Colonic mucosa (tissue), 4 donors: ENCODE measurements around the gene PRPF19. TPM values are rescaled to one million over a fixed set of nuclear protein-coding genes. Genes with fewer than 3 reads are reported as not detected.

Experiments used
- DNase-seq: peaks from one replicate; pipeline ENCODE4 v3.0.0-alpha.2; 2020
- H3K27ac ChIP-seq: fragments of 200-600 bp; one replicate; pipeline ENCODE4 v1.8.0; 2021
- H3K27me3 ChIP-seq: fragments of 200-600 bp; one replicate; pipeline ENCODE4 v1.8.0; 2021
- H3K36me3 ChIP-seq: fragments of 200-600 bp; one replicate; pipeline ENCODE4 v1.8.0; 2021
- H3K4me1 ChIP-seq: fragments of 200-600 bp; one replicate; pipeline ENCODE4 v1.8.0; 2021; ENCODE audit warnings: mild to moderate bottlenecking
- H3K4me3 ChIP-seq: fragments of 200-600 bp; one replicate; pipeline ENCODE4 v1.8.0; 2021
- H3K9ac ChIP-seq, 2 donors: one replicate each; pipeline ENCODE4 v1.7.0; 2013; ENCODE audit warnings: control low read depth in 2 of 2, low read depth in 2 of 2, low read length in 2 of 2
- H3K9me3 ChIP-seq: fragments of 200-600 bp; one replicate; pipeline ENCODE4 v1.8.0; 2021
- intact Hi-C: fragments of 100-400 bp; cut with DNase I; formaldehyde crosslinking; loops from one replicate; pipeline ENCODE4 v1.14.1; 2022
- total RNA-seq, 2 donors: library from RNA; stranded (reverse); fragmentation: NEBNext Ultra II Directional in 1 of 2; extraction: Animal tissue kit (Norgen Biotek cat#: 25700) in 1 of 2; gene quantifications; one replicate each; pipeline ENCODE4 v1.2.1, GENCODE V29; 2021
- TF ChIP-seq, protein P1 (sequence below): fragments of 200-600 bp; IDR thresholded peaks from one replicate; pipeline ENCODE4 v1.8.0; 2022; ENCODE audit warnings: antibody characterized with exemption, mild to moderate bottlenecking
- donor health status: healthy.
- donor health status: DM: no; HTN: no; CAD: no.
- donor health status: DM: no; HTN: no; CAD: no.

Gene PRPF19
- total RNA-seq, 2 donors from 2014 or later, result 59.3 to 172 TPM

DNA sequence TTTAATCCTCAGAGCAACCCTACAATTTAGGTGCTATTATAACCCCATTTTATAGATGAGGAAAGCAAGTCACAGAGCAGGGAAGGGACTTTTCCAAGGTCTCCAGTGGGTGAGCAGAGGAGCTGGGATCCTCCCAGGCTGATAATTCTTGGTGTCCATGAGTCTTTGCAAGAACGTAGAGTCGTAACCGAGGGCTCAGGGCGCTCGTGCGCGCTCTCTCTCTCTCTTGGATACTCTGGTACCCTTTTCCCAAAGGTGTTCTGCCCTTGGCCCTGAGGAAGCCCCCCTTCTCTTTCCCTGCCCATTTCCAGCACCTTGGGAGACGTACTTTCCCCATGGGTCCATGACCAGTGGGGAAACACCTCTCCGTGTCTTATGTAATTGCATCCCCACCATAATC is 44.2 kb downstream of the PRPF19 start:
- no peak for DNase-seq
- Histone ChIP-seq H3K4me1 (no peaks in the 10 kb centered on the region), H3K27ac (no peak overlapping the region), H3K4me3 (no peak overlapping the region), H3K9me3 (no peaks in the 10 kb centered on the region), H3K9ac (no peak overlapping the region), H3K27me3 (no peaks in the 10 kb centered on the region), H3K36me3 (no peaks in the 10 kb centered on the region)
- intact Hi-C loops, result no loop called here
- TF ChIP-seq, protein P1, sequence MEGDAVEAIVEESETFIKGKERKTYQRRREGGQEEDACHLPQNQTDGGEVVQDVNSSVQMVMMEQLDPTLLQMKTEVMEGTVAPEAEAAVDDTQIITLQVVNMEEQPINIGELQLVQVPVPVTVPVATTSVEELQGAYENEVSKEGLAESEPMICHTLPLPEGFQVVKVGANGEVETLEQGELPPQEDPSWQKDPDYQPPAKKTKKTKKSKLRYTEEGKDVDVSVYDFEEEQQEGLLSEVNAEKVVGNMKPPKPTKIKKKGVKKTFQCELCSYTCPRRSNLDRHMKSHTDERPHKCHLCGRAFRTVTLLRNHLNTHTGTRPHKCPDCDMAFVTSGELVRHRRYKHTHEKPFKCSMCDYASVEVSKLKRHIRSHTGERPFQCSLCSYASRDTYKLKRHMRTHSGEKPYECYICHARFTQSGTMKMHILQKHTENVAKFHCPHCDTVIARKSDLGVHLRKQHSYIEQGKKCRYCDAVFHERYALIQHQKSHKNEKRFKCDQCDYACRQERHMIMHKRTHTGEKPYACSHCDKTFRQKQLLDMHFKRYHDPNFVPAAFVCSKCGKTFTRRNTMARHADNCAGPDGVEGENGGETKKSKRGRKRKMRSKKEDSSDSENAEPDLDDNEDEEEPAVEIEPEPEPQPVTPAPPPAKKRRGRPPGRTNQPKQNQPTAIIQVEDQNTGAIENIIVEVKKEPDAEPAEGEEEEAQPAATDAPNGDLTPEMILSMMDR, result no peak

DNA sequence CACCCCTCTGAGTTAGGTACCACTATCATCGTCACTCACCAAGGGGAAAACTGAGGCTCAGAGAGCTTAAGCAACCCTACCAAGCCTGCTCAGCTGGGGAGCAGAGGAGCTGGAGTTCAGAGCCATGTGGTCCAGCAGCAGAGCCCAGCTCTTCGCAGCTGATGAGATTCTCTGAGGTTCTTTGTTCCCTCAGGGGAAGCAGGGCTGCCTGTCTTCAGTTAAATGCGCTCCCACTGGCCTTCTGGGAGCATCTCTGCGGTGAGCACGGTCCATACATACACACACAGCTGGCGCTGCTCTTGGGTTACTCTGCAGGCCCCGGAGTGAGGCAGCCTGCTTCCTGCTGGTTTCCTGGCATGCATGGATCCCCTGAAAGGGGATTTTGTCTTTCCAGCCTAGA is 45.4 kb downstream of the PRPF19 start:
- TF ChIP-seq, protein P1, result no peak
- no peaks in the 10 kb centered on the region for H3K9me3 ChIP-seq
- H3K9ac ChIP-seq, result no peak overlapping the region
- no peaks in the 10 kb centered on the region for H3K4me1 ChIP-seq
- no peak overlapping the region for H3K4me3 ChIP-seq
- intact Hi-C loops, result no loop called here
- H3K27me3 ChIP-seq, result no peaks in the 10 kb centered on the region
- H3K27ac ChIP-seq, result no peak overlapping the region
- no peak for DNase-seq
- no peaks in the 10 kb centered on the region for H3K36me3 ChIP-seq

DNA sequence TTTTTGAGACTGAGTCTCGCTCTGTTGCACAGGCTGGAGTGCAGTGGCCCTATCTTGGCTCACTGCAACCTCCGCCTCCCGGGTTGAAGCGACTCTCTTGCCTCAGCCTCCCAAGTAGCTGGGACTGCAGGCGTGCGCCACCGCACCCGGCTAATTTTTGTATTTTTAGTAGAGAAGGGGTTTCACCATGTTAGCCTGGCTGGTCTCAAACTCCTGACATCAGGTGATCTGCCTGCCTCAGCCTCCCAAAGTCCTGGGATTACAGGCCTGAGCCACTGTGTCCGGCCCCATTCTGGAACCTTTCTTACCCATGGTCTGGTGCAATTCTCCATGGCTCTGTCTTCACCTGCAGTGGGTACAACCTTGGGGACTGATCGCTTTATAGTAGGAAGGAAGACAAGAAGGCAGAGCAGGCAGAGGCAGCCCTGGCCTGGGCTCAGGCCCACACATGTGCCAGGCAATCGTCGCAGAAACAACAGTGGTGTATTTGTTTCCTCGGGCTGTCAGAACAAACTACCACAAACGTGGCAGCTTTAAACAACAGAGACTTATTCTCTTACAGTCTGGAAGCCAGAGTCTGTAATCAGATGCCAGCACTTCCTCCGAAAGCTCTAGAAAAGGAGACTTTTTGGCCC is 46.7 kb downstream of the PRPF19 start:
- Histone ChIP-seq H3K9ac (no peak overlapping the region), H3K4me3 (no peak overlapping the region), H3K36me3 (no peaks in the 10 kb centered on the region), H3K27me3 (no peaks in the 10 kb centered on the region), H3K4me1 (no peaks in the 10 kb centered on the region), H3K27ac (no peak overlapping the region), H3K9me3 (no peaks in the 10 kb centered on the region)
- no peak for DNase-seq
- intact Hi-C loops, result no loop called here
- TF ChIP-seq, protein P1, result no peak

DNA sequence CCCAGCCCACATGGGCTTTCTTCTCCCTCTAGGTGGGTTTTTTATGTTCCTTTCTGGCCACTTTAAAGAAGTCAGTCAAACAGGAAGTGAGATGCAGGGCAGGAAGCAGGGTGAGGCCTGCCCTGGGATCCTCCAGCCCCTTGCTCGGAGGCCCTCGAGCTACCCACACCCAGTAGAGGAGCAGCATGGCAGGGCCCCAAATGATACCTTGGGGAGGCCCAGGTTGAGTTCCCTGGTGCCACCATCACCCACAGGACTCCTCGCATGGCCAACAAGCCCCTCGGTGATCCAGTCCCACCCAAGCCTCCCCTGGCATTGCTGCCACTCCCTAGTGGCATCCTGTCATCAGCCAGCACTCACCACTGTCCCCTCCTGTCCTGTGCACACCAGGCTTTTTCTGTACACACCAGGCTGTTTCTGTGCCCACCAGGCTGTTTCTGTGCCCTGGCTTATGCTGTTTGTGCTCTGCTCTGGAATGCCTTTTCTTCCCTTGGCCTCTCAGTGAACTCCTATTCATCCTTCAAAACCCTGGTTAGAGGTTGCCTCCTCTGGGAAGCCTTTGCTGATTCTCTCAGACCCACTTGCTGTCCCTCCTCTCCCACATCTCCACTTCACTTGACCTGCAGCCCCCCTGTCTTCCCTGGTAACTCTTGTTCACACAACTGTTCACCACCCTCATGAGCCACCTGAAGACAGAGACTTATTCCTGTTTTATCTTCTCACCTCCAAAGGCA is 47.5 kb downstream of the PRPF19 start:
- no peak overlapping the region for H3K4me3 ChIP-seq
- H3K27me3 ChIP-seq, result no peaks in the 10 kb centered on the region
- H3K9me3 ChIP-seq, result no peaks in the 10 kb centered on the region
- H3K4me1 ChIP-seq, result no peaks in the 10 kb centered on the region
- DNase-seq, result no peak
- H3K36me3 ChIP-seq, result no peaks in the 10 kb centered on the region
- H3K27ac ChIP-seq, result no peak overlapping the region
- intact Hi-C loops, result no loop called here
- TF ChIP-seq, protein P1, result no peak
- no peak overlapping the region for H3K9ac ChIP-seq

DNA sequence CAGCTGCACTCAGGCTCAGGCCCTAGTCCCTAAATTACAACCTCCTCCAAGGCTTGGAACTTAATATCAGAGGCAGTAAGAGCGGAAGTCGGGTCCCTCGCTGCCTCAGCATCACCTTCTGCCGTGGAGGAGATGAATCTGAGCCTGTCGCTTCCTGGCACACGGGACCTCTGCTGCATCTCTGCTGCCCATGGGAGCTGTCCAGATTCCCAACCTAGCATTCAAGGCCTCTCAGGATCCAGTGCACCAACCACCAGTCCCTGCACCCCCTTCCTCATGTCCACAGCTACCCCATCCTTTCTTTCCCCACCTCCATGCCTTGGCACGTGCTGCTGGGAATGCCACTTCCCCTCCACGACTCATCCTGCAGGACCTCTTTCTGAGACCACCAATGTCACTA is 48.1 kb downstream of the PRPF19 start:
- intact Hi-C loops, result no loop called here
- TF ChIP-seq, protein P1, result no peak
- DNase-seq, result no peak
- peaks cover under 1% of the 10 kb centered on the region for H3K4me1 ChIP-seq
- no peaks in the 10 kb centered on the region for H3K9me3 ChIP-seq
- H3K4me3 ChIP-seq, result no peak overlapping the region
- no peak overlapping the region for H3K9ac ChIP-seq
- no peaks in the 10 kb centered on the region for H3K27me3 ChIP-seq
- no peak overlapping the region for H3K27ac ChIP-seq
- H3K36me3 ChIP-seq, result no peaks in the 10 kb centered on the region
